ENCODE results near the gene REXO4.

REXO4 gene

DNA sequence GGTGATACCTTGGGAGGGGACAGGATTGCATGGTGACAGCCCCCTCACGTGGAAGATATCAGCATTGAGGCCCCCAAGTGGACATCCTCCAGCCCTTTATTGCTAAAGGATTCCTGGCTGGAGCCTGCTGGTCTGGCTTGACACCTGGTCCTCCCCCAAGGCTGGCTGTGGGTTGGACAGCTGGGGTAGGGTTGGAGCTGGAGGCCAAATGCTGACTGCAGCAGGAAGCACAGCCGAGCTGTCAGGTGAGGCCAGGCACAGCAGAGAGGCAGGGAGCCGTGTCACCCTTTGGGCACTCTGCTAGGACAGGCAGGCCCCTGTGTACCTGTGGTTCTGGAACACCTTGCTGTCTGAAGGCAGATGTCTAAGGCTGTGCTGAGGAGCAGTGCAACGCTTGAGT, 44.2 kb upstream of the REXO4 start:
- TF ChIP-seq CTCF (IDR thresholded peaks at IDR 0.05; ENCODE audit: insufficient read depth, low read depth, low read length, missing control alignments), result no peak
- DNase-seq (ENCODE audit: low read depth), result no peak
- no peak overlapping the region for H3K4me3 ChIP-seq (ENCODE audit: low read length)

GRCh38 chr9:133460405-133461175, 42.8 kb upstream of the REXO4 start:
- peak overlapping the region; percentile 66 for H3K4me3 ChIP-seq (ENCODE audit: low read length)
- peak; percentile 32 for DNase-seq (ENCODE audit: low read depth)
- no peak for TF ChIP-seq CTCF (IDR thresholded peaks at IDR 0.05; ENCODE audit: insufficient read depth, low read depth, low read length, missing control alignments)

DNA sequence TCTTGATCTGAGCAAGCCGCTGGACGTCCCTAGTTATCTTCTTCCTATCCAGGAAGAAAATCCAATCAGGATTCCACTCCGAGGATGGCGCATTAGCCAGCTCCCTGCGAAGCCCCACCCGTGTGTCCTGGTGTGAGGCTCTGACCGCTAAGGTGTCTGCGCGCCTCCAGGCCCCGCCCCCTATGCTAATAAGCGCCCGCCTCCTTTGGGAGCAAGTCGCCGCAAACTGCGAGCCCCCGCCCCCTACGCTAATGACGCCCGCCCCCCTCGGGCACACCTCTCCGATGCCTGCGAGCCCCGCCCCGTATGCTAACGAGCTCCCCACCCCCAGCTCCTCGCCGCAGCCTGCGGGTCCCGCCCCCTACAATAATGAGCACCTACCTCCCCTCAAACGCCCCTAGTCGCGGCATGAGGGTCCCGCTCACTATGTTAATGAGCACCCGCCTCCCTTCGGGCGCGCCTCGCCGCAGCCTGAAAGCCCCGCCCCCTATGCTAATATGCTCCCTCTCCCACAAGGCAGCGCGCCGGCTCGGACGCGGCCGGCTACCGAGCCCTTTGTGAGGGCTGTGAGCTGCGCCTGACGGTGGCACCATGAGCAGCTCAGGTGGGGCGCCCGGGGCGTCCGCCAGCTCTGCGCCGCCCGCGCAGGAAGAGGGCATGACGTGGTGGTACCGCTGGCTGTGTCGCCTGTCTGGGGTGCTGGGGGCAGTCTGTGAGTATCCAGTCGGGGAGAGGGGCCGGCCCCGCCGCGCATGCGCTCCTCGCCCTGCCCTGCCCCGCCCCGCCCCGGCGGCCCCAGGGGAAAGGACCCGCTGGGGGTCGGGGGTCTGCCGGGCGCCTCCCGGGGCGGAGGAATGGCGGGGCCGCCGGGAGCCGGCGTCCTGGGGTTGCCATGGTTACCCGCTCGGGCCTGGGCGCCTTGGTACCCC, 41.9 kb upstream of the REXO4 start, which contains the start of gene CACFD1:
Gene CACFD1 (plus strand): TSS at position 503 of the 929 bp plus-strand sequence. CDS start 89 bp downstream, at position 592.
- TF ChIP-seq CTCF (IDR thresholded peaks at IDR 0.05; ENCODE audit: insufficient read depth, low read depth, low read length, missing control alignments), result no peak
- peak within 1 kb of the TSS; percentile 66 for H3K4me3 ChIP-seq (ENCODE audit: low read length)
- peak; percentile 97 for DNase-seq (ENCODE audit: low read depth)

GRCh38 chr9:133458643-133459312, 41.0 kb upstream of the REXO4 start:
- no peak for DNase-seq (ENCODE audit: low read depth)
- H3K4me3 ChIP-seq (ENCODE audit: low read length), result no peak overlapping the region
- no peak for TF ChIP-seq CTCF (IDR thresholded peaks at IDR 0.05; ENCODE audit: insufficient read depth, low read depth, low read length, missing control alignments)

GRCh38 chr9:133457748-133458147, 39.9 kb upstream of the REXO4 start:
- no peak for DNase-seq (ENCODE audit: low read depth)
- no peak overlapping the region for H3K4me3 ChIP-seq (ENCODE audit: low read length)
- no peak for TF ChIP-seq CTCF (IDR thresholded peaks at IDR 0.05; ENCODE audit: insufficient read depth, low read depth, low read length, missing control alignments)

GRCh38 chr9:133457233-133457632, 39.4 kb upstream of the REXO4 start:
- DNase-seq (ENCODE audit: low read depth), result no peak
- TF ChIP-seq CTCF (IDR thresholded peaks at IDR 0.05; ENCODE audit: insufficient read depth, low read depth, low read length, missing control alignments), result no peak
- H3K4me3 ChIP-seq (ENCODE audit: low read length), result no peak overlapping the region

Measured in epithelial cell of esophagus (primary cell).